ENCODE measurements around the gene CNOT4.

The CNOT4 gene

GRCh38 chr7:135425036-135425435 is 84.9 kb downstream of the CNOT4 start:
- no peak for ATAC-seq (ENCODE audit: insufficient read depth, low read depth)
- no peaks in the 10 kb centered on the region for H3K9me3 ChIP-seq (ENCODE audit: insufficient read depth, low read length, severe bottlenecking)
- no peaks in the 10 kb centered on the region for H3K4me1 ChIP-seq (ENCODE audit: insufficient read depth, low read length)
- no peaks in the 10 kb centered on the region for H3K27me3 ChIP-seq (ENCODE audit: insufficient read depth, low read length, poor library complexity)
- no peak overlapping the region for H3K9ac ChIP-seq (ENCODE audit: low read depth, low read length)
- no peak overlapping the region for H2AFZ ChIP-seq (ENCODE audit: low read depth, low read length)
- no peak for DNase-seq
- no peak overlapping the region for H3K27ac ChIP-seq (ENCODE audit: low read length)
- H3K4me2 ChIP-seq (ENCODE audit: insufficient read depth, low read length): no peak overlapping the region
- no peak for TF ChIP-seq CTCF (IDR thresholded peaks at IDR 0.05; ENCODE audit: borderline replicate concordance, extremely low read depth, low read length, poor library complexity, severe bottlenecking)
- TF ChIP-seq EZH2 (IDR thresholded peaks at IDR 0.05; ENCODE audit: borderline replicate concordance, low read depth, low read length, severe bottlenecking): no peak
- H4K20me1 ChIP-seq (ENCODE audit: insufficient read depth, low read length): peaks cover 3% of the 10 kb centered on the region; the same call in 1 of the 2 replicates
- H3K79me2 ChIP-seq (ENCODE audit: insufficient read depth, low read length): peaks cover 49% of the 10 kb centered on the region
- peaks cover 10% of the 10 kb centered on the region for H3K36me3 ChIP-seq (ENCODE audit: insufficient read depth, low read length)
- no peak overlapping the region for H3K4me3 ChIP-seq (ENCODE audit: low read depth in 1 of 2, low read length in 2 of 2)

GRCh38 chr7:135420786-135421185 is 89.1 kb downstream of the CNOT4 start:
- H3K79me2 ChIP-seq (ENCODE audit: insufficient read depth, low read length): peaks cover 24% of the 10 kb centered on the region
- no peaks in the 10 kb centered on the region for H3K27me3 ChIP-seq (ENCODE audit: insufficient read depth, low read length, poor library complexity)

GRCh38 chr7:135416431-135416830 is 93.5 kb downstream of the CNOT4 start:
- TF ChIP-seq CTCF (IDR thresholded peaks at IDR 0.05; ENCODE audit: borderline replicate concordance, extremely low read depth, low read length, poor library complexity, severe bottlenecking): no peak
- no peak for TF ChIP-seq EZH2 (IDR thresholded peaks at IDR 0.05; ENCODE audit: borderline replicate concordance, low read depth, low read length, severe bottlenecking)
- Histone ChIP-seq H2AFZ (ENCODE audit: low read depth, low read length) (no peak overlapping the region), H3K9ac (ENCODE audit: low read depth, low read length) (no peak overlapping the region), H3K9me3 (ENCODE audit: insufficient read depth, low read length, severe bottlenecking) (no peaks in the 10 kb centered on the region), H3K27ac (ENCODE audit: low read length) (no peak overlapping the region), H3K4me3 (ENCODE audit: low read depth in 1 of 2, low read length in 2 of 2) (no peak overlapping the region), H4K20me1 (ENCODE audit: insufficient read depth, low read length) (peaks cover 4% of the 10 kb centered on the region; the same call in 1 of the 2 replicates), H3K79me2 (ENCODE audit: insufficient read depth, low read length) (no peaks in the 10 kb centered on the region), H3K36me3 (ENCODE audit: insufficient read depth, low read length) (peaks cover 34% of the 10 kb centered on the region), H3K27me3 (ENCODE audit: insufficient read depth, low read length, poor library complexity) (no peaks in the 10 kb centered on the region), H3K4me1 (ENCODE audit: insufficient read depth, low read length) (no peaks in the 10 kb centered on the region), H3K4me2 (ENCODE audit: insufficient read depth, low read length) (no peak overlapping the region)
- DNase-seq (no peak), ATAC-seq (ENCODE audit: insufficient read depth, low read depth) (no peak)

More at GRCh38 chr7:135420786-135421185, 89.1 kb downstream of the CNOT4 start:
- no peak overlapping the region for H3K9ac ChIP-seq (ENCODE audit: low read depth, low read length)
- peaks cover 27% of the 10 kb centered on the region for H3K36me3 ChIP-seq (ENCODE audit: insufficient read depth, low read length)
- H2AFZ ChIP-seq (ENCODE audit: low read depth, low read length): no peak overlapping the region
- TF ChIP-seq CTCF (IDR thresholded peaks at IDR 0.05; ENCODE audit: borderline replicate concordance, extremely low read depth, low read length, poor library complexity, severe bottlenecking) (no peak), EZH2 (IDR thresholded peaks at IDR 0.05; ENCODE audit: borderline replicate concordance, low read depth, low read length, severe bottlenecking) (no peak)
- no peaks in the 10 kb centered on the region for H3K9me3 ChIP-seq (ENCODE audit: insufficient read depth, low read length, severe bottlenecking)
- DNase-seq (no peak), ATAC-seq (ENCODE audit: insufficient read depth, low read depth) (no peak)
- no peak overlapping the region for H3K27ac ChIP-seq (ENCODE audit: low read length)
- H4K20me1 ChIP-seq (ENCODE audit: insufficient read depth, low read length): peaks cover 6% of the 10 kb centered on the region; the same call in 1 of the 2 replicates
- H3K4me2 ChIP-seq (ENCODE audit: insufficient read depth, low read length): no peak overlapping the region
- no peak overlapping the region for H3K4me3 ChIP-seq (ENCODE audit: low read depth in 1 of 2, low read length in 2 of 2)
- no peaks in the 10 kb centered on the region for H3K4me1 ChIP-seq (ENCODE audit: insufficient read depth, low read length)

All from DND-41 (cell line).